Upper lobe of right lung (tissue), 1 donor: ENCODE data around the gene RGS6. TPM values are rescaled to one million over a fixed set of nuclear protein-coding genes. Genes with fewer than 3 reads are reported as not detected.
A peak's percentile ranks its signal among the peaks of the same experiment; 100 is the strongest.

ENCODE experiments used
- ATAC-seq: fragments of 200-7000 bp; cut with Tn5 transposase; one replicate; pipeline ENCODE4 v1.9.1; 2020; ENCODE audit warnings: mild to moderate bottlenecking, moderate library complexity
- DNase-seq: peaks from one replicate; pipeline ENCODE4 v3.0.0-alpha.2; 2020
- H3K27ac ChIP-seq: fragments of 200-600 bp; one replicate; pipeline ENCODE4 v1.8.0; 2022
- H3K27me3 ChIP-seq: fragments of 200-600 bp; one replicate; pipeline ENCODE4 v1.8.0; 2022; ENCODE audit warnings: mild to moderate bottlenecking
- H3K36me3 ChIP-seq: fragments of 200-600 bp; one replicate; pipeline ENCODE4 v1.8.0; 2022
- H3K4me1 ChIP-seq: fragments of 200-600 bp; one replicate; pipeline ENCODE4 v1.8.0; 2022
- H3K4me3 ChIP-seq: fragments of 200-600 bp; one replicate; pipeline ENCODE4 v1.8.0; 2022; ENCODE audit warnings: mild to moderate bottlenecking
- H3K9me3 ChIP-seq: fragments of 200-600 bp; one replicate; pipeline ENCODE4 v1.8.0; 2022
- intact Hi-C: fragments of 100-400 bp; cut with DNase I; formaldehyde crosslinking; loops from one replicate; pipeline ENCODE4 v1.11.0; 2022
- total RNA-seq: library from RNA; stranded (reverse); fragmentation: NEBNext Ultra II Directional; extraction: Animal tissue kit (Norgen Biotek cat#: 25700); gene quantifications from one replicate; pipeline ENCODE4 v1.2.1, GENCODE V29; 2021
- TF ChIP-seq, protein P1 (sequence below): fragments of 200-600 bp; IDR thresholded peaks from one replicate; pipeline ENCODE4 v1.8.0; 2022; ENCODE audit warnings: antibody characterized with exemption
- donor health status: DM: no; HTN: yes; CAD: no; lungs with severe emphysema.

RGS6 gene
- total RNA-seq, 1 donor from 2014 or later = 2.6 TPM

DNA sequence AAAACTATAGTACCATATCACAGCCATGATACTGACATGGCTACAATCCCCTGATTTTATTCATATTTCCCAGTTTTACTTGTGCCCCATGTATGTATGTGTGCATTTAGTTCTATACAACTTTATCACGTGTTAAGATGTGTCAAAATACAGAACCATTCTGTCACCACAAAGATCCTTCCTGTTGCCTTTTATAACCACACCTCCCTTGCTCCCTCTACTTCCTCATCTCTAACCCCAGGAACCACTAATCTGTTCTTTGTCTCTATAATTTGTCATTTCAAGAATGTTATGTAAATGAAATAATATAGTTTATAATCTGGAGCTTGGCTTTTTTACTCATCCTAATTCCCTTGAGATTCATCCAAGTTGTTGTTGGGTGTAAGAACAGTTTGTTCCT is 603.3 kb downstream of the RGS6 start:
- Histone ChIP-seq H3K9me3 (no peaks in the 10 kb centered on the region), H3K27me3 (no peaks in the 10 kb centered on the region), H3K4me3 (no peak overlapping the region), H3K36me3 (no peaks in the 10 kb centered on the region), H3K4me1 (peaks cover 3% of the 10 kb centered on the region), H3K27ac (no peak overlapping the region)
- ATAC-seq = peak; percentile 75
- intact Hi-C loops = no loop called here
- DNase-seq = no peak
- TF ChIP-seq, protein P1, sequence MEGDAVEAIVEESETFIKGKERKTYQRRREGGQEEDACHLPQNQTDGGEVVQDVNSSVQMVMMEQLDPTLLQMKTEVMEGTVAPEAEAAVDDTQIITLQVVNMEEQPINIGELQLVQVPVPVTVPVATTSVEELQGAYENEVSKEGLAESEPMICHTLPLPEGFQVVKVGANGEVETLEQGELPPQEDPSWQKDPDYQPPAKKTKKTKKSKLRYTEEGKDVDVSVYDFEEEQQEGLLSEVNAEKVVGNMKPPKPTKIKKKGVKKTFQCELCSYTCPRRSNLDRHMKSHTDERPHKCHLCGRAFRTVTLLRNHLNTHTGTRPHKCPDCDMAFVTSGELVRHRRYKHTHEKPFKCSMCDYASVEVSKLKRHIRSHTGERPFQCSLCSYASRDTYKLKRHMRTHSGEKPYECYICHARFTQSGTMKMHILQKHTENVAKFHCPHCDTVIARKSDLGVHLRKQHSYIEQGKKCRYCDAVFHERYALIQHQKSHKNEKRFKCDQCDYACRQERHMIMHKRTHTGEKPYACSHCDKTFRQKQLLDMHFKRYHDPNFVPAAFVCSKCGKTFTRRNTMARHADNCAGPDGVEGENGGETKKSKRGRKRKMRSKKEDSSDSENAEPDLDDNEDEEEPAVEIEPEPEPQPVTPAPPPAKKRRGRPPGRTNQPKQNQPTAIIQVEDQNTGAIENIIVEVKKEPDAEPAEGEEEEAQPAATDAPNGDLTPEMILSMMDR = no peak

DNA sequence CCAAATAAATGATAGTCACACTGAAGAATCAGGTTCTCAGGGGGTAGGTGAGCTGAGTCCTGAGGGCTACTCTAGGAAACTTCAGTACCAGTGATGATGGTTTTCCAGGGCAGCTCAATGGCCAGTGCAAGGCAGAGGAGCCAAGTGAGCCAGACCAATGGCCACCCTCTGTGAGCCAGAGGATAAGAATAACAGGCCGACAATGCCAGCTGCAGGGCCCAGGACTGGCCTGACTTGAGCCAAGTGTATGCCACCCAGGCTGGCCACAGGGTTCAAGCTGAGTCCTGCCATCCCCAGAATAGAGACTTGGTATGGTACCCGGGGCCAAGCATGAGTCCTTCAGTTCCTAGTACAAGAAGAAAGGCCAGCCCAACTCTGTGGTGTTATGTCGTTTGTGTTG is 606.2 kb downstream of the RGS6 start:
- intact Hi-C loops = no loop called here
- H3K4me3 ChIP-seq = no peak overlapping the region
- H3K27ac ChIP-seq = no peak overlapping the region
- H3K9me3 ChIP-seq = no peaks in the 10 kb centered on the region
- H3K4me1 ChIP-seq = peaks cover 3% of the 10 kb centered on the region
- H3K36me3 ChIP-seq = no peaks in the 10 kb centered on the region
- no peak for DNase-seq
- TF ChIP-seq, protein P1 = no peak
- no peak for ATAC-seq
- H3K27me3 ChIP-seq = no peaks in the 10 kb centered on the region

DNA sequence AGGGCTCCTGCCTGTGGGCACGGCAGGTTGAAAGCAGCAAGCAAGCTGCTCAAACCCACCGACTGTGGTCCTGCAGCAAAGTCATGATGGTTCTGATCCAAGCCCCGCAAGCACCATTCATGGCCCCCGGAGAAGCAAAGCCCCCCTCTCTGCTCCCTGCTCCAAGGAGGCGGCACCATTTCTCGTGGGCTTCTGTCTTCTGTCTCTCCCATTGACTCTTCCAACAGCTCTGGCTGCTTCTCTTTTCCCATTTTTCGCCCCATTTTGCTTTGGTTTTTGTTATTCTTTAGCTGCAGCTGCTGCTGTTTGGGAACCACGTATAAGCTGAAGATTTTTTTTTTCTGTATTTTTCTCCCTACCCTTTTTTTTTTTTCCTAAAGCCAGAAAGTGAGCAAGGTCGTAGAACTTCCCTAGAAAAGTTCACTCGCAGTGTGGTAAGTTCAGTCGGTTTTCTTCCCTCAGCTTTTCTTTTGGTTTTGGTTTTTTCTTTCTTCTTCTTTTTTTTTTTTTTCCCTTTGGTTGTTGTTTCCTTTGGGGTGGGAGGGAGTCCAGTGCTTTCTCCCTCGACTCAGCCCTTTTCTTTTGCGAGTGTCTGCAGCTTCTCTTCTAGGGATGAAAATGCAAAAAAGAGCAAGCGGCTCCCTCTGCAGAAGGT is 607.6 kb downstream of the RGS6 start:
- H3K36me3 ChIP-seq = no peaks in the 10 kb centered on the region
- no peak for DNase-seq
- no peak overlapping the region for H3K4me3 ChIP-seq
- TF ChIP-seq, protein P1 = no peak
- intact Hi-C loops = no loop called here
- no peak overlapping the region for H3K27ac ChIP-seq
- peaks cover 3% of the 10 kb centered on the region for H3K4me1 ChIP-seq
- no peak for ATAC-seq
- H3K9me3 ChIP-seq = no peaks in the 10 kb centered on the region
- H3K27me3 ChIP-seq = no peaks in the 10 kb centered on the region

DNA sequence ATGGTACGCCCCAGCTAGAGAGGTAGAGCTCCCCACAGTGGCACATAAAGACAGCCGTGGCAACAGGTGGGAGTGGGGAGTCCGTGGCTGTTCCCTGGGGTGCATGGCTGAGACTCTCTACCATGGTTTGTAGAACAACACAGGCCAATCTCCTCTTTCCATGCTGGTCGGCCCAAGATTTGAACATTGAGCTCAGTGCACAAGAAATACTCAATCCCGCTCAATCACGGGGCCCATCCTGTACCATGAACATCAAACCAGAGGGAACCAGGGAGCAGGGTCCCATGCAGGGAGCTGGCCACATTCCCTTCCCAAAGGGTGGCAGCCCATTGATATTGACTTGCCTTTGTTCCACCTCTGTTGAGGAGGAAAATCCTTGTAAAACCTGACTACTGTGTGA is 608.6 kb downstream of the RGS6 start:
- no peak overlapping the region for H3K27ac ChIP-seq
- H3K27me3 ChIP-seq = no peaks in the 10 kb centered on the region
- no peaks in the 10 kb centered on the region for H3K36me3 ChIP-seq
- ATAC-seq = no peak
- TF ChIP-seq, protein P1 = no peak
- no peak overlapping the region for H3K4me3 ChIP-seq
- intact Hi-C loops = no loop called here
- no peak for DNase-seq
- H3K9me3 ChIP-seq = no peaks in the 10 kb centered on the region
- H3K4me1 ChIP-seq = no peaks in the 10 kb centered on the region

DNA sequence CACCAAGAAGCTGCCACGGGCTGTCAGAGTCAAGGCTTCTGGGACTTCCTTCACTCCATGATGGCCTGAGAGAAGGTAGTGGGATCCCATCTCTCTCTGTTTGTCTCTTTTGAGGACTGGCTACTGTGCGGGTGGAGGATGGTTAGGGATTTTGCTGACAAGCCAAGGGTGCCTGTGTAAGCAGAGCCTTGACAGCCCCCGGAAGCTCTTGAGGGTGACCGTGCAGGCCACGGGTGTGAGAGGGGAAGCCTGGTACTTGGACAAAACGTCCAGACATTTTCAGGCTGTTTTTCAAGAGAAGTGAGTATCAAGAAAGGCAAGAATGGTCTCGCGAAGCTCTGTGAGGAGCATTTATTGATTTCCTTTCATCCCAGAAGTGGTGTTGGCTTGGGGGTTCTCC is 609.3 kb downstream of the RGS6 start:
- intact Hi-C loops = no loop called here
- ATAC-seq (no peak), DNase-seq (no peak)
- H3K9me3 ChIP-seq = no peaks in the 10 kb centered on the region
- no peaks in the 10 kb centered on the region for H3K4me1 ChIP-seq
- H3K27ac ChIP-seq = no peak overlapping the region
- TF ChIP-seq, protein P1 = no peak
- H3K27me3 ChIP-seq = no peaks in the 10 kb centered on the region
- H3K36me3 ChIP-seq = no peaks in the 10 kb centered on the region
- H3K4me3 ChIP-seq = no peak overlapping the region

DNA sequence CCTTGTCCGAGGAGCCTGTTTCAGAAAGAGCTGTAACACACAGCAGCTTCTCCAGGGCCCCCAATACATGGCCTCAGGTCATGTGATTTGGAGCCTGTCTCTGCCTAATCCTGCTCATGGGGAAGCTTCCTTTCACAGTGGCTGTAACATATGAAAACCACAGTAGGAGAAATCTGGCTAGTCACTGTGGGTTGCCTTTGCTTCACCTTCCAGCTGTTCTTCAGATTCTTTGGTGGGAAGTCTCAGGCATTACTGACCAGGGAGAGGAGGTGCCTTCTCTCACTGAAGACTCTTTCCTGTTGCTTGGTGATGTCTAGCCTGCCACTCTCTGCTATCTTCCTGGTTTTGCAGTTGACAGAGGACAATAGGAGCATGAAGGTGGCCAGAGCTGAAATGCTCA is 611.1 kb downstream of the RGS6 start:
- H3K27ac ChIP-seq = no peak overlapping the region
- DNase-seq (no peak), ATAC-seq (peak; percentile 37)
- intact Hi-C loops = no loop called here
- TF ChIP-seq, protein P1 = no peak
- no peaks in the 10 kb centered on the region for H3K27me3 ChIP-seq
- no peaks in the 10 kb centered on the region for H3K9me3 ChIP-seq
- H3K36me3 ChIP-seq = no peaks in the 10 kb centered on the region
- no peaks in the 10 kb centered on the region for H3K4me1 ChIP-seq
- H3K4me3 ChIP-seq = no peak overlapping the region
